Measurements from ENCODE around the gene GPR61.
A peak's percentile ranks its signal among the peaks of the same experiment; 100 is the strongest.

GPR61 gene

DNA sequence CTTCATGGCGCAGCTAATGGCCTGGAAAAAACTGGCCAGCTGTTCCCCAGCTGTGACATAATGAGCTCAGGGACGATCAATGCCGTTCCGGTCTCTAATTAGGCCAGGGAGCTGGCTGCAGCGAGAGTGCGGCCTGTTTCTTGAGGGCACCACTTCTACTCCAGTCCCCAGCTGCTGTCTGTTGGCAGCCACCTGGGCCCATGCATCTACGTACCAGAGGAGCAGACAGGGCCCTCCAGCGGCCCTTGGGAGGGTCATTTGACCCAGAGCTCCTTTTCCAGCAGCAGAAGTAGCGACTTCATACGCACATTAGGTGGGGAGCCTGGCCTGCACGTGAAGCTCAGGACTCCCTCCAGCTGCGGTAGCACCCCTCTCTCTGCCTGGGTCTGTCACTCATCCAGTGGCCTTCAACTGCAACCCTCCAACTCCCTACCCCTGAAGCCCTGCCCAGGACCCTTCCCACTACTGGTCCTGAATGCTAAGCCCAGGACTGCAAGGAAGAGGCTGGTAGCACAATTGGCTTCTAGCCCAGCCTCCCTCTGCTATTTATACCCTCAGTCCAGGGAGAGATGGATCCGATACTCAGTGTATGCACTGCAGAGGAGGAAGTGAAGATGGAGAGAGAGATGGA lies 9.1 kb upstream of the GPR61 start:
- Histone ChIP-seq H3K4me2 (peak overlapping the region; percentile 2 to 86 (median 81); a peak in 19 of 22 replicates), H4K20me1 (no peaks in the 10 kb centered on the region; a peak in 1 of 22 replicates), H3K9me3 (replicated peaks in 1 of 11) (no peaks in the 10 kb centered on the region), H3K27ac (no peak overlapping the region; a peak in 1 of 22 replicates), H3K4me3 (no peak overlapping the region), H3K27me3 (no peaks in the 10 kb centered on the region), H3K36me3 (no peaks in the 10 kb centered on the region), H3K9ac (peak overlapping the region in 6 of 11 experiments; percentile 0 to 60 (median 29); a peak in 7 of 22 replicates), H3K4me1 (peaks cover 11 to 65% (median 53%) of the 10 kb centered on the region in 10 experiments; a peak in 19 of 20 replicates)
- TF ChIP-seq Cebpa-rat (IDR thresholded peaks at IDR 0.05), result no peak

DNA sequence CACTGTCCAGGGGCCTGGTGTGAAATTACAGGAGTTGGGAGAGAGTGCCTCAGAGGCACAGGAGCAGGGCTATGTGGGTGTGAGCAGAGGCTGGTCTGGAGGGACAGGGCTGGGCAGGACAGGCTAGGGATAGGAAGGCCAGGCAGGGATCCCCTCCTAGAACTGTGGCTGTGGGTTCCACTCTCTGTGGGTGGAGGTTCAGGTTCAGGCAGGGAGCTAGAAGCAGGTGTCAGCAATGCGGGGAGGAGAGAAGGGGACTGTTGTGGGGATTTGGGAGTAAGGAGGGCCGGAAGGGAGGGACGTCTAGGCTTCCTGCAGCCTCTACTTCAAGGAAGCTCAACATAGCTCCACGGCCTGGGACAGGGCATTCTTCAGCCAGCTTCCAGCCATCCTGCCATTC lies 8.3 kb upstream of the GPR61 start:
- no peak overlapping the region for H3K4me3 ChIP-seq
- no peaks in the 10 kb centered on the region for H3K27me3 ChIP-seq
- H4K20me1 ChIP-seq, result no peaks in the 10 kb centered on the region; a peak in 1 of 22 replicates
- H3K9me3 ChIP-seq (replicated peaks in 1 of 11), result no peaks in the 10 kb centered on the region
- H3K9ac ChIP-seq, result peak overlapping the region in 5 of 11 experiments; percentile 15 to 60 (median 22); a peak in 7 of 22 replicates
- no peak overlapping the region for H3K27ac ChIP-seq
- peaks cover 11 to 73% (median 58%) of the 10 kb centered on the region in 10 experiments; a peak in 19 of 20 replicates for H3K4me1 ChIP-seq
- no peaks in the 10 kb centered on the region for H3K36me3 ChIP-seq
- TF ChIP-seq Cebpa-rat (IDR thresholded peaks at IDR 0.05), result no peak
- H3K4me2 ChIP-seq, result peak overlapping the region; percentile 2 to 86 (median 81); a peak in 19 of 22 replicates

DNA sequence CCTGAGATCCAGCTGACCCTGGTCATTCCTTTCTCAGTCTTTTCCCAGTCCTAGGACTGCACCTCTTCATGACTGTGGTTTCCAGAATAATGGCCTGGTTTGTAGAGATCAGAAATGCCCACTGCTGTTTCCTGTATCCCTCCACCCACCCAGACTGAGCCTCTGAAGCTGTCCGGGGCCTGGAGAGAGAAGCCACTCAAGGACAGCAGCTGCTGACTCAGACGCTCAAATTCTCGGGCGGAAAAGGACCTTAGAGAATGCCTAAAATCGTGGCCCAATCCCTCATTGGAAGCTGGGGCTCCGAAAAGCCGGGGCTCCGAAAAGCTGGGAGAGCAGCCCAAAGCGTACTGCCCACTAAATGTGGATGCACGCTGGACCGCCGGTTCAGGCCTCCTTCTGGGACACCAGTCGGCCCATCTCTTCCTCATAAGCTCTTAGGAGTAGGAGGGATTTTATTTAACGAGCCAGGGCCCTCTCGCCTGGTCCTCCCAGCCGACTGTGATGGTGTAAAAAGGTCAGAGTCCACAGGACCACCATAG lies 7.8 kb upstream of the GPR61 start:
- H3K27me3 ChIP-seq, result no peaks in the 10 kb centered on the region
- peak overlapping the region; percentile 74 to 97 (median 82); a peak in 21 of 22 replicates for H3K4me2 ChIP-seq
- no peak overlapping the region for H3K27ac ChIP-seq
- H3K36me3 ChIP-seq, result no peaks in the 10 kb centered on the region
- peak overlapping the region in 4 of 11 experiments; percentile 34 to 68 (median 62); a peak in 4 of 22 replicates for H3K9ac ChIP-seq
- H3K4me1 ChIP-seq, result peaks cover 11 to 75% (median 59%) of the 10 kb centered on the region in 10 experiments; a peak in 19 of 20 replicates
- H4K20me1 ChIP-seq, result no peaks in the 10 kb centered on the region; a peak in 2 of 22 replicates
- H3K9me3 ChIP-seq (replicated peaks in 1 of 11), result no peaks in the 10 kb centered on the region
- TF ChIP-seq Cebpa-rat (IDR thresholded peaks at IDR 0.05), result no peak
- H3K4me3 ChIP-seq, result no peak overlapping the region

DNA sequence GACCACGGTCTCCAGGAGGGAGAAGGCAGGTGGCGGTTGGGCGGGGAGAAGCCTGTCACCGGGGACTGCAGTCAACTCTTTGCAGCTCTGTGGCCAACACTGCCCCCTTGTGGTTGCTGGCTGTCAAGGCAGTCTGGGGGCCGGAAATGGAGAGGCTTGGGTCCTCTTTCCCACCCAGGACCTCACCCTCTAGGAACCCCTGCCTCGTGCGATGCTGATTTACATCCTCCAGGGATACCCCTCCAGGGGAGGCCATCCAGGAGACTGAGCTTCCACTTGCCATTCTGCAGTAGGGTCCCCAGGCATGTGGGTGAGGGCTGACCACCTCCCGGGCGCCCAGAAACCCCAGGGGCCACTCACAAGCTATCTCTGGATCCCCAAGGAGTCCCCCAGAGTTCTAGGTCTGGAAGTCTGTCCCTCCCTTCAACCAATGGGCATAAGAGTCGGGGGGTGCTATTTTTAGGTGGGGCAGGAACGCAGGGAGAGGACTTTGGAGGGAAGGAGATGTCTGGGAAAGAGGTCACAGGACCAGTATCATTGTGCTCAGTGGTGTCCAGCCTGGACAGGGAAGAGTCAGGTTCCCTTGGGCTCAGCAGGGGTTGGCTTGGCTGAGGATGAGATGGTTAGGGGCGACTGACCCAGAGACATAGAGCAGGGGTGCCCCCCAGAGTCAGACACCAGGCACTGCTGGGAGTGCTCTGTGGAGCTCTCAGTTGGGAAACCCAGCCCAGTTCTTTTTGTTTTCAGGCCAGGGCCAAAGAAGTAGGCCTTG lies 7.1 kb upstream of the GPR61 start:
- H3K9me3 ChIP-seq (replicated peaks in 1 of 11), result no peaks in the 10 kb centered on the region
- H4K20me1 ChIP-seq, result no peaks in the 10 kb centered on the region; a peak in 2 of 22 replicates
- no peak for TF ChIP-seq Cebpa-rat (IDR thresholded peaks at IDR 0.05)
- peak overlapping the region; percentile 74 to 97 (median 82) for H3K4me2 ChIP-seq
- H3K36me3 ChIP-seq, result no peaks in the 10 kb centered on the region
- peak overlapping the region; percentile 34 to 72 (median 64); a peak in 21 of 22 replicates for H3K27ac ChIP-seq
- peaks cover 11 to 69% (median 54%) of the 10 kb centered on the region in 10 experiments; a peak in 19 of 20 replicates for H3K4me1 ChIP-seq
- peak overlapping the region in 7 of 10 experiments; percentile 7 to 57 (median 42); a peak in 12 of 20 replicates for H3K4me3 ChIP-seq
- no peaks in the 10 kb centered on the region for H3K27me3 ChIP-seq
- H3K9ac ChIP-seq, result peak overlapping the region; percentile 49 to 72 (median 60); a peak in 20 of 22 replicates

DNA sequence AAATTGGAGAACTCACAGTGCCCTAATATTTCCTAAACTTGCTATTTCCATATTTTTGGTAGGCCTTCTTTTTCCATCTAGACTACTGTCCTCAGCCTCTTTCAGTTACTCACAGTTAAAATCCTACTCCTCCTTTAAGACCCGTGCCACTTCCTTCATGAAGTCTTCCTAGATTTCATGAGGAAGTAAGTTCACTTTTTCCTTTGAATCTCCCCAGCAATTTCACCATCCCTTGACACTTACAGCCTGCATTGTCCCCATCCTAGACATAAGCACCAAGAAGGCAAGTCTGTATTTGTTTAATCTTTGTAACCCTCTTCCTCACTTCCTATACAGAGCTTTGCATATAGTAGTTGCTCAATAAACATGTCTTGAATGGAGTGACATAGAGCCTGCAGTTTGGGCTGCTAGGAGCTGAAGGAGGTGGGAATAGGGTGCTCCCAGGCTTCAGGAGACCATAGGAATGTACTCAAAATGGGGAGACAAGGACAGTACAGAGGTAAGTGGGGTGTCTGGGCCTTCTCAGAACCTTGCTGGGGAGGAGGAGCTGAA lies 5.3 kb upstream of the GPR61 start:
- Histone ChIP-seq H3K4me1 (peaks cover 11 to 57% (median 47%) of the 10 kb centered on the region in 10 experiments; a peak in 19 of 20 replicates), H3K9me3 (replicated peaks in 1 of 11) (no peaks in the 10 kb centered on the region), H3K4me2 (no peak overlapping the region), H3K27me3 (no peaks in the 10 kb centered on the region), H3K27ac (no peak overlapping the region), H3K9ac (no peak overlapping the region; a peak in 1 of 22 replicates), H4K20me1 (no peaks in the 10 kb centered on the region; a peak in 2 of 22 replicates), H3K4me3 (no peak overlapping the region), H3K36me3 (no peaks in the 10 kb centered on the region)
- no peak for TF ChIP-seq Cebpa-rat (IDR thresholded peaks at IDR 0.05)

DNA sequence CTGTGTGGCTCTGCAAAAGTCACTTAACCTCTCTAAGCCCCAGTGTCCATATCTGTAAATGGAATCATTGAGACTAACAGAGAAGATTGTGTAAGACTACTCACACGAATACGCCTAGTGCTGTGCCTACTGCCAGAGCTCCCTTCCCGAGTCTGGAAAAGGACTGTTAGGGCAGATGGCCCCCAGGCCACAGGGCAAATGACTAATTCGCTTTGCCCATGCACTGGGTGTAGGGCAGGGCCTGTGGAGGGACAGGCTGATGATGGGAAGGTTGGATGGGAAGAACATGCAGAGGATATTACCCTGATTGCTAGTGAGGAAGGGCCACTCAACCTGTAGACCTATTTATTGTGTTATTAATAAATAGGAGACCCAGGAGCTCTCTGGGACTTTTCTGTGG lies 4.2 kb upstream of the GPR61 start:
- TF ChIP-seq Cebpa-rat (IDR thresholded peaks at IDR 0.05), result no peak
- no peak overlapping the region; a peak in 1 of 20 replicates for H3K4me3 ChIP-seq
- peaks cover 11 to 47% (median 36%) of the 10 kb centered on the region in 10 experiments; a peak in 19 of 20 replicates for H3K4me1 ChIP-seq
- no peak overlapping the region for H3K27ac ChIP-seq
- no peaks in the 10 kb centered on the region for H3K9me3 ChIP-seq (replicated peaks in 1 of 11)
- H3K36me3 ChIP-seq, result no peaks in the 10 kb centered on the region
- peak overlapping the region in 7 of 11 experiments; percentile 16 to 52 (median 19); a peak in 6 of 22 replicates for H3K9ac ChIP-seq
- no peaks in the 10 kb centered on the region for H3K27me3 ChIP-seq
- H4K20me1 ChIP-seq, result no peaks in the 10 kb centered on the region; a peak in 2 of 22 replicates
- peak overlapping the region in 8 of 11 experiments; percentile 20 to 68 (median 51); a peak in 12 of 22 replicates for H3K4me2 ChIP-seq

DNA sequence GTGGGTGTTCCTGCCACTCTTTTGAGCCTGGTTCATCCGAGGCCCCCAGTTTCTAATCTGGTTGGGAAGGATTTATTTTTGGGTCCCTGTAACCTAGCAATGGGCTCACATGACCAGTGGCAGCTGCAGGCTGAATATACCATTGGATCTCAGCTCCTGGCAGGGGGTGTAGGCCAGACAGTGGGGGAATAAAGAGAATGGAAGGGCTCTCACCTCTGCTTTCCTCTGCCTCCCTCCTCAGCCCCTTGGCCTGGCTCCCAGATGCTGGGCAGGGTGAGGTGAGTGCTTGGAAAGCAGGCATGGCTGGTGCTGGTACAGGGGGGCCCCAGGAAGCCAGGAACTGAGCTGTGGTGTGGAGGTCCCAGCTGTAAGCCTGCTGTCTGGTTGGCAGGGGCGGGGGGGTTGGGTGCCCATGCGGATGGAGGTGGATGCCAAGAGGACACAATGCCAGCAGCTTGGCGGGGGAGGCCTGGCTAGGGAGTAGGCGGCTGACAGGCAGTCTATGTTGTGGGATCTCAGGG lies 3.6 kb upstream of the GPR61 start:
- H3K36me3 ChIP-seq, result no peaks in the 10 kb centered on the region
- H4K20me1 ChIP-seq, result no peaks in the 10 kb centered on the region; a peak in 2 of 22 replicates
- peak overlapping the region in 7 of 11 experiments; percentile 16 to 52 (median 23); a peak in 4 of 22 replicates for H3K9ac ChIP-seq
- no peaks in the 10 kb centered on the region; a peak in 1 of 22 replicates for H3K27me3 ChIP-seq
- no peak overlapping the region; a peak in 1 of 20 replicates for H3K4me3 ChIP-seq
- H3K27ac ChIP-seq, result no peak overlapping the region
- TF ChIP-seq Cebpa-rat (IDR thresholded peaks at IDR 0.05), result no peak
- H3K9me3 ChIP-seq (replicated peaks in 1 of 11), result no peaks in the 10 kb centered on the region
- H3K4me2 ChIP-seq, result peak overlapping the region in 8 of 11 experiments; percentile 20 to 68 (median 51); a peak in 12 of 22 replicates
- peaks cover 11 to 47% (median 36%) of the 10 kb centered on the region in 10 experiments; a peak in 19 of 20 replicates for H3K4me1 ChIP-seq

DNA sequence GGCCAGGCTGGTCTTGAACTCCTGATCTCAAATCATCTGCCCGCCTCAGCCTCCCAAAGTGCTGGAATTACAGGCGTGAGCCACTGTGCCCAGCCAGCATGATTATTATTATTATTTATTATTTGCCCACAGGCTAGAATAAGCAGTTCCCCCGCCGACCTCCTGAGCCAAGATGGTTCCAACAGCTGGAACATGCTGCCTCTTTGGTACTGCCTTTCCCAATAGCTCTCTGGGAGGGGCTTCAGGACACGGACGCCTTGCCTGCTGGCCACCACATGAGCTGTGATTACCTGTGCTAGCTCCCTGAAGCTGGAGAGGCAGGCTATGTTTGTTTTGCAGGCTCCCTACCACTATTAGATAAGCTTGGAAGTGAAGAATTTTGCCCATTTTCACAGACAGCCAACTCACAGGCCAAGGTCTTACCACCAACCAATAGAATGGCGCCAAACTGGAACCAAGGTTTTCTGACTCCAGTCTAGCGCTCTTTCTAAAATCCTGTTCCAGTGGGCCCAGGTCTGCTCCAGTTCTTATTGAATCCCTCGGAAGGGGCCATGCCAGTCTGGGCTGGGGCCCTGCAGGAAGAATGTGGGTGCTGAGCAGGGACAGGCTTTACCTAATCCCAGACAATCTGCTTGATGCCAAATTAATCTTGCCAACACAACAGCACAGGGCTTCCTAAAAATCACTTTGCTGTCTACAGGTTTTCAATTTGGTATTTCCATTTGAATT lies 2.1 kb upstream of the GPR61 start:
- no peak overlapping the region for H3K4me2 ChIP-seq

More for the DNA sequence above, 2.1 kb upstream of the GPR61 start:
- H3K4me1 ChIP-seq, result peaks cover 2 to 35% (median 24%) of the 10 kb centered on the region in 10 experiments; a peak in 19 of 20 replicates
- H3K36me3 ChIP-seq, result no peaks in the 10 kb centered on the region
- TF ChIP-seq Cebpa-rat (IDR thresholded peaks at IDR 0.05), result no peak
- no peaks in the 10 kb centered on the region; a peak in 2 of 22 replicates for H4K20me1 ChIP-seq
- H3K9me3 ChIP-seq (replicated peaks in 1 of 11), result no peaks in the 10 kb centered on the region
- H3K27ac ChIP-seq, result no peak overlapping the region
- no peak overlapping the region for H3K9ac ChIP-seq
- H3K4me3 ChIP-seq, result no peak overlapping the region
- no peaks in the 10 kb centered on the region; a peak in 1 of 22 replicates for H3K27me3 ChIP-seq
